H1 (cell line): ENCODE measurements around the gene ZNF814. TPM values are rescaled to one million over a fixed set of nuclear protein-coding genes. Genes with fewer than 3 reads are reported as not detected.

Source experiments
- CBX5 ChIP-seq: fragments of 300-800, 300-1000 bp; sonication (generic); IDR thresholded peaks from 2 replicates; pipeline ENCODE4 v1.7.1; 2016; ENCODE audit warnings: antibody characterized with exemption, low read length, low read depth
- CHD7 ChIP-seq: fragments of 300-600 bp; sonication (generic); IDR thresholded peaks from 2 replicates; pipeline ENCODE4 v1.7.1; 2012; ENCODE audit warnings: low read length, moderate library complexity, mild to moderate bottlenecking, inconsistent platforms; ENCODE audit not compliant: insufficient replicate concordance
- HDAC6 ChIP-seq: IDR thresholded peaks from one replicate; pipeline ENCODE4 v1.7.1; 2012; ENCODE audit warnings: low read depth, mild to moderate bottlenecking, inconsistent platforms, low read length, moderate library complexity
- JUND ChIP-seq: IDR thresholded peaks from 2 replicates; pipeline ENCODE4 v1.6.1; 2011; ENCODE audit warnings: mild to moderate bottlenecking, improper control_type of control experiment, low read length
- MAFK ChIP-seq: IDR thresholded peaks from 2 replicates; pipeline ENCODE4 v1.6.1; 2012; ENCODE audit warnings: low read depth, mild to moderate bottlenecking, improper control_type of control experiment, low read length
- NANOG ChIP-seq: IDR thresholded peaks from 2 replicates; pipeline ENCODE4 v1.6.1; 2011; ENCODE audit warnings: low read length, low read depth, mild to moderate bottlenecking, inconsistent platforms; ENCODE audit not compliant: insufficient read depth, poor library complexity, severe bottlenecking
- polyA plus RNA-seq, 7 experiments: library from polyadenylated mRNA; depleted of rRNA in 3 of 7; stranded (reverse) in 5 of 7; unstranded in 2 of 7; fragments of >200 nt in 5 of 7; fragments of 200-250 nt in 2 of 7; gene quantifications; 1 replicate in 5 of 7; 2 replicates in 1 of 7; 4 replicates in 1 of 7; pipeline versions ENCODE4 v1.2.1 to v1.2.3, GENCODE V29; 2011 to 2013; ENCODE audit warnings: missing spikeins in 2 of 7, mixed read lengths in 2 of 7
- total RNA-seq: library from RNA; stranded (reverse); fragmentation: NEBNext Ultra II Directional; extraction: Animal tissue kit (Norgen Biotek cat#: 25700); gene quantifications from 2 replicates; pipeline ENCODE4 v1.2.1, GENCODE V29; 2021

ZNF814 gene
- total and polyA plus RNA-seq, 2 of the 8 experiments (the other 6 are each of a cell fraction or from before 2014, with no cell fraction given): 90.9 to 99.6 TPM

- TF ChIP-seq CBX5 (no peak), MAFK (no peak), NANOG (no peak), JUND (peak; percentile 77), CHD7 (no peak), HDAC6 (no peak)
Observed at GRCh38 chr19:57803594-57804325, 85.1 kb downstream of the ZNF814 start (continued).
